IMR-90 (cell line): Measurements from ENCODE around the gene PKP3. TPM values are rescaled to one million over a fixed set of nuclear protein-coding genes. Genes with fewer than 3 reads are reported as not detected.

Experiments used
- ATAC-seq: fragments of 200-7000 bp; cut with Tn5 transposase; 2 replicates; pipeline ENCODE4 v1.9.1; 2020; ENCODE audit warnings: low read depth, mild to moderate bottlenecking, moderate library complexity
- BruUV-seq: library from RNA; stranded (reverse); fragments of 400-500 nt; replicated peaks from 2 replicates; lab custom pipeline; 2021; lab: Mats Ljungman, UMichigan
- CTCF ChIA-PET: fragments of 300-600 bp; formaldehyde crosslinking; extraction: SDS; loops from one replicate; lab custom pipeline; 2021; ENCODE audit warnings: antibody characterized with exemption; lab: Yijun Ruan, JAX
- POLR2A ChIA-PET: fragments of 300-600 bp; sonication (Branson Sonifier 250); formaldehyde crosslinking; loops from one replicate; lab custom pipeline; 2022; ENCODE audit warnings: antibody characterized with exemption; ENCODE audit not compliant: unreplicated experiment; lab: Charles Lee
- DNase-seq: peaks from one replicate; pipeline ENCODE4 v3.0.0; 2013
- H2AFZ ChIP-seq: replicated peaks from 2 replicates; pipeline ENCODE3; 2013; ENCODE audit warnings: low read length, mild to moderate bottlenecking; ENCODE audit not compliant: poor library complexity
- H2AK5ac ChIP-seq: 2 replicates; pipeline ENCODE4 v1.6.1; 2013; ENCODE audit warnings: low read depth, low read length, inconsistent platforms
- H2AK9ac ChIP-seq: replicated peaks from 2 replicates; pipeline ENCODE3; 2013; ENCODE audit warnings: mild to moderate bottlenecking, low read depth, low read length, moderate library complexity; ENCODE audit not compliant: poor library complexity
- H2BK120ac ChIP-seq: 2 replicates; pipeline ENCODE4 v1.6.1; 2013; ENCODE audit warnings: low read depth, low read length, inconsistent platforms
- H2BK15ac ChIP-seq: 3 replicates; pipeline ENCODE4 v1.6.1; 2013; ENCODE audit warnings: low read depth, low read length, inconsistent platforms
- H2BK20ac ChIP-seq: 2 replicates; pipeline ENCODE4 v1.6.1; 2013; ENCODE audit warnings: low read depth, mild to moderate bottlenecking, inconsistent platforms, low read length, moderate library complexity
- H2BK5ac ChIP-seq: 2 replicates; pipeline ENCODE4 v1.6.1; 2013; ENCODE audit warnings: mild to moderate bottlenecking, low read depth, low read length, inconsistent platforms; ENCODE audit not compliant: poor library complexity, severe bottlenecking
- H3K14ac ChIP-seq: replicated peaks from 2 replicates; pipeline ENCODE4 v1.6.1; 2013; ENCODE audit warnings: low read depth, low read length, inconsistent platforms
- H3K18ac ChIP-seq: 2 replicates; pipeline ENCODE4 v1.6.1; 2013; ENCODE audit warnings: low read depth, low read length, control low read depth
- H3K23ac ChIP-seq: 2 replicates; pipeline ENCODE4 v1.6.1; 2013; ENCODE audit warnings: low read depth, low read length, inconsistent platforms
- H3K27ac ChIP-seq: 2 replicates; pipeline ENCODE4 v1.5.1; 2013; ENCODE audit warnings: mild to moderate bottlenecking, control low read depth, low read length; ENCODE audit not compliant: insufficient read depth
- H3K27me3 ChIP-seq: 2 replicates; pipeline ENCODE4 v1.6.1; 2013; ENCODE audit warnings: low read length; ENCODE audit not compliant: control insufficient read depth, insufficient read depth
- H3K36me3 ChIP-seq: 2 replicates; pipeline ENCODE4 v1.6.1; 2013; ENCODE audit warnings: low read length, mixed read lengths; ENCODE audit not compliant: control insufficient read depth, insufficient read depth
- H3K4ac ChIP-seq: 2 replicates; pipeline ENCODE4 v1.6.1; 2013; ENCODE audit warnings: low read depth, low read length, inconsistent platforms
- H3K4me1 ChIP-seq: 2 replicates; pipeline ENCODE4 v1.6.1; 2013; ENCODE audit warnings: low read length, mixed read lengths; ENCODE audit not compliant: control insufficient read depth, insufficient read depth
- H3K4me2 ChIP-seq: 2 replicates; pipeline ENCODE4 v1.6.1; 2013; ENCODE audit warnings: low read depth, mild to moderate bottlenecking, control low read depth, low read length, moderate library complexity
- H3K4me3 ChIP-seq: 2 replicates; pipeline ENCODE4 v1.5.1; 2013; ENCODE audit warnings: low read depth, mild to moderate bottlenecking, control low read depth, low read length, moderate library complexity; ENCODE audit not compliant: insufficient read depth
- H3K56ac ChIP-seq: 2 replicates; pipeline ENCODE4 v1.6.1; 2013; ENCODE audit warnings: low read length, inconsistent platforms; ENCODE audit not compliant: insufficient read depth; ENCODE audit errors: extremely low read depth
- H3K79me1 ChIP-seq, 2 experiments: 2 replicates each; pipeline ENCODE4 v1.6.1; 2013; ENCODE audit warnings: low read length in 2 of 2, inconsistent platforms in 1 of 2, low read depth in 1 of 2
- H3K9ac ChIP-seq: 2 replicates; pipeline ENCODE4 v1.6.1; 2013; ENCODE audit warnings: low read depth, low read length, control low read depth
- H3K9me1 ChIP-seq: 2 replicates; pipeline ENCODE4 v1.6.1; 2013; ENCODE audit warnings: low read length, inconsistent platforms; ENCODE audit not compliant: insufficient read depth
- H3K9me3 ChIP-seq: 2 replicates; pipeline ENCODE4 v1.6.1; 2013; ENCODE audit warnings: low read length; ENCODE audit not compliant: control insufficient read depth, insufficient read depth
- H4K20me1 ChIP-seq: 2 replicates; pipeline ENCODE4 v1.6.1; 2013; ENCODE audit warnings: low read length, inconsistent platforms; ENCODE audit not compliant: insufficient read depth
- H4K5ac ChIP-seq: 2 replicates; pipeline ENCODE4 v1.6.1; 2013; ENCODE audit warnings: mild to moderate bottlenecking, low read depth, low read length, control low read depth
- H4K8ac ChIP-seq, 2 experiments: 2 replicates each; pipeline ENCODE4 v1.6.1; 2013; ENCODE audit warnings: low read depth in 2 of 2, low read length in 2 of 2, control low read depth in 1 of 2, inconsistent platforms in 1 of 2
- H4K91ac ChIP-seq: 2 replicates; pipeline ENCODE4 v1.6.1; 2013; ENCODE audit warnings: low read depth, low read length, inconsistent platforms; ENCODE audit not compliant: insufficient read depth
- BHLHE40 ChIP-seq: fragments of 150-350 bp; IDR thresholded peaks from 2 replicates; pipeline ENCODE4 v1.6.1; 2016; ENCODE audit warnings: mild to moderate bottlenecking, low read depth, low read length
- CEBPB ChIP-seq: IDR thresholded peaks from 2 replicates; pipeline ENCODE4 v1.6.1; 2012; ENCODE audit warnings: low read depth, low read length, improper control_type of control experiment
- FOS ChIP-seq: fragments of 150-350 bp; IDR thresholded peaks from 2 replicates; pipeline ENCODE4 v1.6.1; 2016; ENCODE audit warnings: low read depth, low read length
- MAFK ChIP-seq: IDR thresholded peaks from 2 replicates; pipeline ENCODE4 v1.6.1; 2012; ENCODE audit warnings: low read depth, low read length, improper control_type of control experiment
- MAZ ChIP-seq: IDR thresholded peaks from 2 replicates; pipeline ENCODE4 v1.6.1; 2012; ENCODE audit warnings: low read depth, mild to moderate bottlenecking, low read length, improper control_type of control experiment, moderate library complexity, borderline replicate concordance
- MXI1 ChIP-seq: IDR thresholded peaks from 2 replicates; pipeline ENCODE4 v1.6.1; 2012; ENCODE audit warnings: low read depth, mild to moderate bottlenecking, low read length, moderate library complexity, borderline replicate concordance
- NFE2L2 ChIP-seq: fragments of 150-350 bp; IDR thresholded peaks from 2 replicates; pipeline ENCODE4 v1.6.1; 2016; ENCODE audit warnings: low read depth, mild to moderate bottlenecking, low read length
- RAD21 ChIP-seq: IDR thresholded peaks from 2 replicates; pipeline ENCODE4 v1.6.1; 2012; ENCODE audit warnings: low read length, improper control_type of control experiment
- RCOR1 ChIP-seq: IDR thresholded peaks from 2 replicates; pipeline ENCODE4 v1.6.1; 2012; ENCODE audit warnings: mild to moderate bottlenecking, low read length, improper control_type of control experiment; ENCODE audit not compliant: insufficient replicate concordance
- RFX5 ChIP-seq: IDR thresholded peaks from 2 replicates; pipeline ENCODE4 v1.8.0; 2012; ENCODE audit warnings: low read depth, mild to moderate bottlenecking, low read length, moderate library complexity
- WGBS, 2 experiments: methylation state at CpG; one replicate each; pipeline versions ENCODE4 v1.1.5 to v1.1.7; 2013; ENCODE audit warnings: missing lambda C conversion rate in 2 of 2; ENCODE audit not compliant: insufficient read length in 1 of 2; ENCODE audit errors: extremely low coverage in 2 of 2; 5-methylcytosine and 5-hydroxymethylcytosine counted together
- dilution Hi-C: fragments of 300-500 bp; cut with HindIII; formaldehyde crosslinking; loops from one replicate; pipeline ENCODE4 v1.14.3; 2018; ENCODE audit warnings: low sequenced_read_pairs; ENCODE audit not compliant: unreplicated experiment
- in situ Hi-C: fragments of 300-500 bp; cut with MboI; formaldehyde crosslinking; loops from 3 replicates; pipeline ENCODE4 v1.14.3; 2019; ENCODE audit warnings: low sequenced_read_pairs, inconsistent platforms, mixed read lengths
- intact Hi-C: fragments of 100-400 bp; cut with micrococcal nuclease; formaldehyde crosslinking; loops from 2 replicates; pipeline ENCODE4 v1.10.0; 2022
- polyA plus RNA-seq, 3 experiments: library from polyadenylated mRNA; depleted of rRNA; stranded (reverse); fragments of >200 nt; gene quantifications; 2 replicates each; pipeline ENCODE4 v1.2.3, GENCODE V29; 2012; ENCODE audit warnings: low replicate concordance in 1 of 3
- total RNA-seq: library from RNA; depleted of rRNA; stranded (reverse); fragments of >200 nt; gene quantifications from 2 replicates; pipeline ENCODE4 v1.2.3, GENCODE V29; 2012
- TF ChIP-seq, protein P1 (sequence below): fragments of 150-350 bp; IDR thresholded peaks from 2 replicates; pipeline ENCODE4 v1.6.1; 2017; ENCODE audit warnings: mild to moderate bottlenecking, antibody characterized with exemption, low read length, low read depth
- TF ChIP-seq, protein P2 (sequence below): fragments of 150-350 bp; IDR thresholded peaks from 2 replicates; pipeline ENCODE4 v1.6.1; 2016; ENCODE audit warnings: low read depth, mild to moderate bottlenecking, low read length, moderate library complexity, borderline replicate concordance
- TF ChIP-seq, protein P3 (sequence below): conservative IDR thresholded peaks from 2 replicates; pipeline ENCODE4 v1.5.1; 2012; ENCODE audit warnings: mild to moderate bottlenecking, low read depth, low read length, improper control_type of control experiment

The PKP3 gene
- total and polyA plus RNA-seq, 2 of the 4 experiments (the other 2 are of a cell fraction): 1.5 to 2.2 TPM

DNA sequence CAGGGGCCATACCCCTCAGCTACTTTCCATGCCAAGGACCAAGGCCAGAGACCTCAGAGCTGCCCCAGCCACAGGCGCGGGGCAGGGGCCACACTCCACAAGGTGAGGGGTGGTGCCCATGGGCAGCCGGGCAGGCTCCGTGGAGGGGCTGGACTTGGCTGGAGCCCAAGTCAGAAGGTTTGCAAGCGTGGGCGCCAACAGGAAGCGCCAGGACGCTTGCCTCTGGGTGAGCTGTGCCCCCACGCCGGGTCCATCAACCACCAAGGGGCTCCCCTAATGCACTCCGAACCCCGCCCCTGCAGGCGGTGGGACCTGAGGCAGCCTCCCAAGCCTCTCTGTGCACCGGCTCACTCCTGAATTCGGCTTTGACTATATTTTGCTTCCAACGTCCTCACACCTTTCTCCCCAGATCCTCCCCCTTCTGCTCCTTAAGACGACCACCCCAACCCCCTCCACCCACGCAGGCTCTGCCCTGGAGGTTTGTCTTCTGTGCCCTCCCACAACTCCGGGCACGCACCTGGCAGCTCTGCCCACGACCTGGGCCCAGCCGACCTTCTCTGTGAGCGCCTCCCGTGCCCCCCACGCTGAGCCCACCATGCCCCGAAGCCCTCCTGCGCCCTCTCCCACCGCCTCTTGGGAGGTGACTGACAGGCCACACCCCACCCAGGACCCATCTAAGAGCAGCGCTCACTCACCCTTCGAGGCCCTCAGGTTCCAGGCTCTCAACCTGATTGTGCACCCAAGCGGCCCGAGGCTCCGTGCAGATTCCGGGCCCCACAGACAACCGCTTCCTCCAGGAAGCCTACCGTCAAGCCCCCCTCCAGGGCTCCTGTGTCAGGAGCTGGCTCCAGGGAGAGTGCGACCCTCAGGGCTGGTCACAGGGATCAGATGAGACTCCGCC, 2.6 kb upstream of the PKP3 start:
- TF ChIP-seq, protein P1, sequence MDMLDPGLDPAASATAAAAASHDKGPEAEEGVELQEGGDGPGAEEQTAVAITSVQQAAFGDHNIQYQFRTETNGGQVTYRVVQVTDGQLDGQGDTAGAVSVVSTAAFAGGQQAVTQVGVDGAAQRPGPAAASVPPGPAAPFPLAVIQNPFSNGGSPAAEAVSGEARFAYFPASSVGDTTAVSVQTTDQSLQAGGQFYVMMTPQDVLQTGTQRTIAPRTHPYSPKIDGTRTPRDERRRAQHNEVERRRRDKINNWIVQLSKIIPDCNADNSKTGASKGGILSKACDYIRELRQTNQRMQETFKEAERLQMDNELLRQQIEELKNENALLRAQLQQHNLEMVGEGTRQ: no peak
- TF ChIP-seq, protein P2, sequence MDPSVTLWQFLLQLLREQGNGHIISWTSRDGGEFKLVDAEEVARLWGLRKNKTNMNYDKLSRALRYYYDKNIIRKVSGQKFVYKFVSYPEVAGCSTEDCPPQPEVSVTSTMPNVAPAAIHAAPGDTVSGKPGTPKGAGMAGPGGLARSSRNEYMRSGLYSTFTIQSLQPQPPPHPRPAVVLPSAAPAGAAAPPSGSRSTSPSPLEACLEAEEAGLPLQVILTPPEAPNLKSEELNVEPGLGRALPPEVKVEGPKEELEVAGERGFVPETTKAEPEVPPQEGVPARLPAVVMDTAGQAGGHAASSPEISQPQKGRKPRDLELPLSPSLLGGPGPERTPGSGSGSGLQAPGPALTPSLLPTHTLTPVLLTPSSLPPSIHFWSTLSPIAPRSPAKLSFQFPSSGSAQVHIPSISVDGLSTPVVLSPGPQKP: no peak
- TF ChIP-seq BHLHE40 (no peak), RAD21 (no peak), MXI1 (no peak), CEBPB (no peak), FOS (no peak), MAZ (no peak), NFE2L2 (no peak), MAFK (no peak), RCOR1 (no peak), RFX5 (no peak)
- TF ChIP-seq, protein P3, sequence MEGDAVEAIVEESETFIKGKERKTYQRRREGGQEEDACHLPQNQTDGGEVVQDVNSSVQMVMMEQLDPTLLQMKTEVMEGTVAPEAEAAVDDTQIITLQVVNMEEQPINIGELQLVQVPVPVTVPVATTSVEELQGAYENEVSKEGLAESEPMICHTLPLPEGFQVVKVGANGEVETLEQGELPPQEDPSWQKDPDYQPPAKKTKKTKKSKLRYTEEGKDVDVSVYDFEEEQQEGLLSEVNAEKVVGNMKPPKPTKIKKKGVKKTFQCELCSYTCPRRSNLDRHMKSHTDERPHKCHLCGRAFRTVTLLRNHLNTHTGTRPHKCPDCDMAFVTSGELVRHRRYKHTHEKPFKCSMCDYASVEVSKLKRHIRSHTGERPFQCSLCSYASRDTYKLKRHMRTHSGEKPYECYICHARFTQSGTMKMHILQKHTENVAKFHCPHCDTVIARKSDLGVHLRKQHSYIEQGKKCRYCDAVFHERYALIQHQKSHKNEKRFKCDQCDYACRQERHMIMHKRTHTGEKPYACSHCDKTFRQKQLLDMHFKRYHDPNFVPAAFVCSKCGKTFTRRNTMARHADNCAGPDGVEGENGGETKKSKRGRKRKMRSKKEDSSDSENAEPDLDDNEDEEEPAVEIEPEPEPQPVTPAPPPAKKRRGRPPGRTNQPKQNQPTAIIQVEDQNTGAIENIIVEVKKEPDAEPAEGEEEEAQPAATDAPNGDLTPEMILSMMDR: no peak
- H3K9me1 ChIP-seq: peaks cover 3% of the 10 kb centered on the region
- no peaks in the 10 kb centered on the region for H4K20me1 ChIP-seq
- H4K5ac ChIP-seq: no peak overlapping the region
- H3K79me1 ChIP-seq: peaks cover 0 to 4% of the 10 kb centered on the region in 2 experiments; a peak in 1 of 4 replicates
- CTCF ChIA-PET: no interaction called here
- H3K4me2 ChIP-seq: no peak overlapping the region
- no peak overlapping the region for H2BK15ac ChIP-seq
- H2AFZ ChIP-seq: no peak overlapping the region
- intact Hi-C loops (no loop called here), dilution Hi-C loops (no loop called here), in situ Hi-C loops (no loop called here)
- no peak overlapping the region for H2BK20ac ChIP-seq
- H2BK120ac ChIP-seq: no peak overlapping the region
- H3K9me3 ChIP-seq: peaks cover 2% of the 10 kb centered on the region; the same call in 1 of the 2 replicates
- H3K4me3 ChIP-seq: no peak overlapping the region
- no peak overlapping the region for H3K14ac ChIP-seq
- H3K27ac ChIP-seq: no peak overlapping the region
- DNase-seq: no peak
- H3K9ac ChIP-seq: no peak overlapping the region
- ATAC-seq: no peak
- no peak overlapping the region for H4K8ac ChIP-seq
- H3K18ac ChIP-seq: no peak overlapping the region
- no peak overlapping the region for H4K91ac ChIP-seq
- 0 out of 2 replicates have a peak overlapping the region, but pooled peaks have one; percentile 16 for H2AK5ac ChIP-seq
- peaks cover 8% of the 10 kb centered on the region; the same call in 1 of the 2 replicates for H3K27me3 ChIP-seq
- peaks cover 18% of the 10 kb centered on the region for H3K4me1 ChIP-seq
- H3K23ac ChIP-seq: no peak overlapping the region
- POLR2A ChIA-PET: interaction anchor here (1.3 kb wide), 1 partner anchor 15 kb away, joined by 4 read pairs; no protein-coding TSS in a partner anchor
- H2BK5ac ChIP-seq: no peak overlapping the region
- no peaks in the 10 kb centered on the region for H3K36me3 ChIP-seq
- no peak overlapping the region for H3K56ac ChIP-seq
- no TSS peak for BruUV-seq
- H3K4ac ChIP-seq: no peak overlapping the region
- no peak overlapping the region for H2AK9ac ChIP-seq
- WGBS, 2 experiments: 86% methylated on average over 21 of the region's 38 CpGs; no CpG with 5 or more reads in 1 of the 2 experiments
